ENCODE measurements around the gene STPG3. TPM values are rescaled to one million over a fixed set of nuclear protein-coding genes. Genes with fewer than 3 reads are reported as not detected.

The STPG3 gene
- total and polyA plus RNA-seq, 2 of the 13 experiments (the other 11 are each of a cell fraction or from before 2014, with no cell fraction given): not detected

GRCh38 chr9:137250329-137251193, 525 bp upstream of the STPG3 start (continued):
- TF ChIP-seq, protein P1, sequence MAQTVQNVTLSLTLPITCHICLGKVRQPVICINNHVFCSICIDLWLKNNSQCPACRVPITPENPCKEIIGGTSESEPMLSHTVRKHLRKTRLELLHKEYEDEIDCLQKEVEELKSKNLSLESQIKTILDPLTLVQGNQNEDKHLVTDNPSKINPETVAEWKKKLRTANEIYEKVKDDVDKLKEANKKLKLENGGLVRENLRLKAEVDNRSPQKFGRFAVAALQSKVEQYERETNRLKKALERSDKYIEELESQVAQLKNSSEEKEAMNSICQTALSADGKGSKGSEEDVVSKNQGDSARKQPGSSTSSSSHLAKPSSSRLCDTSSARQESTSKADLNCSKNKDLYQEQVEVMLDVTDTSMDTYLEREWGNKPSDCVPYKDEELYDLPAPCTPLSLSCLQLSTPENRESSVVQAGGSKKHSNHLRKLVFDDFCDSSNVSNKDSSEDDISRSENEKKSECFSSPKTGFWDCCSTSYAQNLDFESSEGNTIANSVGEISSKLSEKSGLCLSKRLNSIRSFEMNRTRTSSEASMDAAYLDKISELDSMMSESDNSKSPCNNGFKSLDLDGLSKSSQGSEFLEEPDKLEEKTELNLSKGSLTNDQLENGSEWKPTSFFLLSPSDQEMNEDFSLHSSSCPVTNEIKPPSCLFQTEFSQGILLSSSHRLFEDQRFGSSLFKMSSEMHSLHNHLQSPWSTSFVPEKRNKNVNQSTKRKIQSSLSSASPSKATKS (CRISPR knock-in tag; IDR thresholded peaks at IDR 0.05): no peak
- TF ChIP-seq AKAP8 (CRISPR knock-in tag; IDR thresholded peaks at IDR 0.05): peak; percentile 86; the same call in 1 of the 2 replicates
- TF ChIP-seq, protein P2, sequence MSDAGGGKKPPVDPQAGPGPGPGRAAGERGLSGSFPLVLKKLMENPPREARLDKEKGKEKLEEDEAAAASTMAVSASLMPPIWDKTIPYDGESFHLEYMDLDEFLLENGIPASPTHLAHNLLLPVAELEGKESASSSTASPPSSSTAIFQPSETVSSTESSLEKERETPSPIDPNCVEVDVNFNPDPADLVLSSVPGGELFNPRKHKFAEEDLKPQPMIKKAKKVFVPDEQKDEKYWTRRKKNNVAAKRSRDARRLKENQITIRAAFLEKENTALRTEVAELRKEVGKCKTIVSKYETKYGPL (CRISPR knock-in tag; IDR thresholded peaks at IDR 0.05): no peak
- 0 out of 2 replicates have a peak, but pooled peaks have one; percentile 27 for TF ChIP-seq UBTF (CRISPR knock-in tag; IDR thresholded peaks at IDR 0.05)
- TF ChIP-seq HDAC1 (CRISPR knock-in tag; IDR thresholded peaks at IDR 0.05): peak; percentile 72
- TF ChIP-seq ZNF143 (CRISPR knock-in tag; IDR thresholded peaks at IDR 0.05): no peak
- TF ChIP-seq HHEX (CRISPR knock-in tag; IDR thresholded peaks at IDR 0.05): no peak
- TF ChIP-seq ZBTB2 (CRISPR knock-in tag; IDR thresholded peaks at IDR 0.05; ENCODE audit: low read depth): no peak
- TF ChIP-seq NAIF1 (CRISPR knock-in tag; IDR thresholded peaks at IDR 0.05; ENCODE audit: borderline replicate concordance): no peak
- no peak for TF ChIP-seq NFE2L2 (IDR thresholded peaks at IDR 0.05; ENCODE audit: low read length)
- TF ChIP-seq NFE2L1 (CRISPR knock-in tag; IDR thresholded peaks at IDR 0.05; ENCODE audit: borderline replicate concordance): no peak
- TF ChIP-seq, protein P3, sequence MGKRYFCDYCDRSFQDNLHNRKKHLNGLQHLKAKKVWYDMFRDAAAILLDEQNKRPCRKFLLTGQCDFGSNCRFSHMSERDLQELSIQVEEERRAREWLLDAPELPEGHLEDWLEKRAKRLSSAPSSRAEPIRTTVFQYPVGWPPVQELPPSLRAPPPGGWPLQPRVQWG (CRISPR knock-in tag; IDR thresholded peaks at IDR 0.05; ENCODE audit: borderline replicate concordance, low read depth): no peak
- peak; percentile 22; the same call in 1 of the 2 replicates for TF ChIP-seq GATAD2A (CRISPR knock-in tag; IDR thresholded peaks at IDR 0.05)
- TF ChIP-seq ZBTB7A (CRISPR knock-in tag; IDR thresholded peaks at IDR 0.05): peak; percentile 31; the same call in 1 of the 2 replicates
- TF ChIP-seq TGIF2 (CRISPR knock-in tag; IDR thresholded peaks at IDR 0.05): peak; percentile 81; the same call in 1 of the 2 replicates
- no peak for TF ChIP-seq PITX1 (CRISPR knock-in tag; IDR thresholded peaks at IDR 0.05)
- TF ChIP-seq, protein P4, sequence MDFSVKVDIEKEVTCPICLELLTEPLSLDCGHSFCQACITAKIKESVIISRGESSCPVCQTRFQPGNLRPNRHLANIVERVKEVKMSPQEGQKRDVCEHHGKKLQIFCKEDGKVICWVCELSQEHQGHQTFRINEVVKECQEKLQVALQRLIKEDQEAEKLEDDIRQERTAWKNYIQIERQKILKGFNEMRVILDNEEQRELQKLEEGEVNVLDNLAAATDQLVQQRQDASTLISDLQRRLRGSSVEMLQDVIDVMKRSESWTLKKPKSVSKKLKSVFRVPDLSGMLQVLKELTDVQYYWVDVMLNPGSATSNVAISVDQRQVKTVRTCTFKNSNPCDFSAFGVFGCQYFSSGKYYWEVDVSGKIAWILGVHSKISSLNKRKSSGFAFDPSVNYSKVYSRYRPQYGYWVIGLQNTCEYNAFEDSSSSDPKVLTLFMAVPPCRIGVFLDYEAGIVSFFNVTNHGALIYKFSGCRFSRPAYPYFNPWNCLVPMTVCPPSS (IDR thresholded peaks at IDR 0.05): no peak
- no peak for TF ChIP-seq CENPBD1 (CRISPR knock-in tag; IDR thresholded peaks at IDR 0.05; ENCODE audit: borderline replicate concordance, low read depth)
- TF ChIP-seq ZNF510 (CRISPR knock-in tag; IDR thresholded peaks at IDR 0.05; ENCODE audit: low read depth): no peak
- TF ChIP-seq NCOA5 (CRISPR knock-in tag; IDR thresholded peaks at IDR 0.05): no peak
- TF ChIP-seq ZFP90 (CRISPR knock-in tag; IDR thresholded peaks at IDR 0.05; ENCODE audit: borderline replicate concordance): no peak

Data from HepG2 (cell line).